Raji (cell line): ENCODE results near the gene KCNMA1.

Experiments
- POLR2A ChIP-seq: IDR thresholded peaks from 2 replicates; pipeline ENCODE4 v1.6.1; 2011; ENCODE audit warnings: low read depth, low read length, control low read depth; ENCODE audit not compliant: insufficient read depth

Gene KCNMA1

DNA sequence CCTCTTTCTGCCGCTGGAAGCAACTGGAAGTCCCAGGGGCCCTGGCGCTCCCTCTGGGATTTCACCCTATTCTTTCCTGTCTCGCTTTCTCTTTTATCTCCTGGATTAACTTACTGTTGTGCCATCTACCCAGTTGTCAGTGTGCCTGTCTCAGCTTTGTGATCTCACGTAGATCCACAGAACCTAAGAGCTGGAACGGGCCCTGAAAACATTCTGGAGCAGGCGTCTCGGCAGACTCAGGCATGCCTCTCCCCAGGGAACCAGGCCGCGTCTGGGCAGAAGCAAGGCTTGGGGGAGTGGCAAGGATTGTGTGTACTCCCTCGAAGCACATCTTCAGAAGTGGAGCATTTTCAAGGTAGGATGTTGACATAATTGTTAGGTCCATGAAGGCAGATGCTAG lies 87.2 kb downstream of the KCNMA1 start:
- TF ChIP-seq POLR2A: no peak

DNA sequence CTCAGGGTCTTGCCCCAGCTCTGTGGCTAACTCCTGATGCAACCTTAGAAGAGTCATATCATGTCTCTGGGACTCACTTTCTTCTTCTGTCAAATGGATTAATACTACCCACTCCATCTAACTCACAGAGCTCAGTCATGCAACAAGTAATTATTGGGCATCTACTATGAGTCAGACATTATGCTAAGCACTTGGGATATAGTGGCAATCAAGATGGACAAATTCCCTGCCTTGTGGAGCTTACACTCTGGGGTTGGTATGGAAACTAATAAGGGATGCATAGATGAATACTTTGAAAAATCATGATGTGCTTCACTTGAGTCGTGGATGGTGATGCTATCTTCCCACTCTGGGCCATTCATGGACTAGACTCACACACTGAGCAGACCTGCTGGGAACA lies 88.9 kb downstream of the KCNMA1 start:
- no peak for TF ChIP-seq POLR2A

DNA sequence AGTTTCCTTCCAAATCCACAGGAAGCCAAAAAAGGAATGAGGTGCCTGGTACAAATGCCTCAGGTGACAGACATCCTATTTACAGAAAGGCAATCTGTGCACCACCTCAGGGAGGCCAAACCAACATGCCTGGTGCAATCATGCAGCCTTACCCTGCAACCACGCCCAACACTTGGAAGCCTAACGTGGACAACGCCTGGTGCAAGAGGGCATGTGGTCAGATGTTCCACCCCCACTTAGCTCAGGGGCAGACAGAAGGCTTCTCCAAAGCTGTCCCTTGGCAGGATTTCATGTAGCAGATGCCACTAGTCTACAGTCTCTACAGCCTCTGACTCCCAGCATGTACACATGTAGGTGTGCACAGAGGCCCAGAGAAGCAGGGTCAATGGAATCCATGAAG lies 89.5 kb downstream of the KCNMA1 start:
- TF ChIP-seq POLR2A: no peak

DNA sequence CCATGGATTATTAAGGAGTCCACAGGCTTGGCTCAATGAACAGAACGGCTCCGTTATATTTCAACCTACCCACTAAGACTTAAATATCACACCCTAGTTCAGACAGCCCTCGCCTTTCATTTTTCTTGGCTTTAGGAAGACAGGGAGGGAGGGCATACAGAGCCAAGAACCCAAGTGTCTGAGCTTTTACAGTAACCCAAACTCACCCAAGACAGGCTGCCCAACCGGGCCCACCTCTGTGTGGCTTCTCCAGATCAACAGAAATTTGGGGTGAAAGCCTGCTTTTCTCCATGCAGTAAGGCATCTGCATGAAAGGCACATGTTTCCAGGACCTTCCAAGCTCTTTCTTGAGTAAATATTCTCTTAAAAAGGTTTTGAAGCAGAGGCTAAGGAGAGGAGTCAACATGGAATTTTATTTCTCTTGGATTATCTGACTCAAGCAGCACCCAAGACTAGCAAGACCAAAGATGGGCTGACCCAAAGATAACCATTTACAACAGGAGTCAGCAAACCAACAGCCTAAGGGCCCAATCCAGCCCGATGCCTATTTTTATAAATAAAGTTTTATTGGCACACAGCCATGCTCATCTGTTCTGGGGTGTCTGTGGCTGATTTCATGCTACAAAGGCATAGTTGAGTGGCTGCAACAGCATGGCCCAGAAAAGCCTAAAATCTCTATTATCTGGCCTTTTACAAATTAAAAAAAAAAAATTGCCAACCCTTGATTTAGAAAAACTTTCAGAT lies 90.1 kb downstream of the KCNMA1 start:
- no peak for TF ChIP-seq POLR2A

DNA sequence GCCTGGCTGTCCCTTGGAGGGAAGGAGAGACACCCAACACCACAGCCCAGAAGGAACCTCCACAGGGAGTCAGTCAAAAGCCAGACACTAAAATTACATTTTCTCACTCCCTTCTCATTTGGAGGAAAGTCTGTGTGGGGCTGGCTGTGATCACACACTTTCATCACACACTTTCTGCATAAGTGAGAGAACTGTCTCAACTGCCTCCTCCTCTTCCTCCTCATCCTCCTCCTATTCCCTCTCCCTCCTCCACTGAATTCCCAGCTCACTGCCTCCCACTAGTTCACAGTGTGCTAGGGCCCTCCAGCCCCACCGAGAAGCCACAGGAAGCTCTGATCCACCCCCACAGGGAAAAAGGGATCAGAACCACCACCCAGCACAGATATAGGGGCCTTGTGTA lies 91.6 kb downstream of the KCNMA1 start:
- TF ChIP-seq POLR2A: no peak

DNA sequence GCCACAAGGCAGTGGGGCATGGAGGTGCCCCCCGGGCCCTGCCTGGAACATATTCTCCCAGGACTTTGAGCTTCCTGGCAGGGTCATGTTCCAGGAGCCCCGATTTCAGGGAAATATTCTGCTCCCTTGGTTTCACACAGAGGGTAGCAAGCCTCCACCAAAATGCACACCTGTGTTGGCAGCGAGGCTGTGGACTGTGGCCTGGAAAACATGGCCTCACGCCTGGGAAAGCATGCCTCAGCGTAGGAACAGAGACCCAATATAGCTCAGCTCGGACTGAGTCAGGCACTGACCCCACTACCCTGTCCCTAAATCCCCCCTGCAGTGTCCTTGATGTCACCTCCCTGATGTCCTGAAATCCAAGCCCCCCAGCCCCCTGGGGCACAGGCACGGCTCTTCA lies 92.0 kb downstream of the KCNMA1 start:
- no peak for TF ChIP-seq POLR2A

DNA sequence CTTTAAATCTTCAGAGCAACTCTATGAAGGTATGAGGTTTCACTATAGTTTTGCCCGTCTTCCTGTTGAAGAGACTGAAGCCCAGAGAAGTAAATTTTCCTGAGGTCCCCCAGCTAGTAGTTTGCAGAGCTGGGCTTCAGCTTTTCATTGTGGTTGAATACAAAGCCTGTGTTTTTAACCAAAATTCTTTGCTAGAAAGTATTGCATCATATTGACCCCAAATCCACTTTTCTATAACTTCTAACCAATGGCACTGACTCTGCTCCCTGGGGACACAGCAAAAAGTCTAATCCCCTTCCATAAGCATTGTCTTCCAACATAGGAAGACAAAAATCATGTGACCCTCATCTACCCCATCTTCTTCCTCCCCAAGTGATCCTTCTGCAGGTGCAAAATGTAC lies 93.0 kb downstream of the KCNMA1 start:
- TF ChIP-seq POLR2A: no peak

DNA sequence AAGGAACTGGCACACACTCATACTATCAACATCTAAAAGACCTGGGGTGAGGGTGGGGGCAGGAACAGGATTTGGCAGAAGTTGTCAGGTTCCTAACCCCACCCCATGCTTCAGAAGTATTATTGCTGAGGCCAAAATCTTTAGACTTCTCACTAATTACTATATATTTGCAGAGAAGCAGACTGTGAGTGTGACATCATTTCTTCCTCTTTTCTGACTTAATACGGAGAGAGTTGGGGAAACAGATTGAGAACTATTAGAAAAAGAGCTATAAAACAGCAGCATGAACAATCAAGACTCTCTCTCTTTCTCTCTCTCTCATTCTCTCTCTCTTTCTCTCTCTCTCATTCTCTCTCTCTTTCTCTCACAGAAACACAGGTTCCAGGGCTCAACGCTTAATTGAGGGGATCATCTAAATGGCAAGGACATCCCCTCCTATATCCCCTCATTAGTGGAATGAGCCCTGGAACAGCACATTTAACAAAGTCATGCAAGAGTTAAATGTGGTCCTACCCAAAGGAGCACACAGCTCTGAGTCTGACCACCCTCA lies 94.8 kb downstream of the KCNMA1 start:
- TF ChIP-seq POLR2A: no peak

DNA sequence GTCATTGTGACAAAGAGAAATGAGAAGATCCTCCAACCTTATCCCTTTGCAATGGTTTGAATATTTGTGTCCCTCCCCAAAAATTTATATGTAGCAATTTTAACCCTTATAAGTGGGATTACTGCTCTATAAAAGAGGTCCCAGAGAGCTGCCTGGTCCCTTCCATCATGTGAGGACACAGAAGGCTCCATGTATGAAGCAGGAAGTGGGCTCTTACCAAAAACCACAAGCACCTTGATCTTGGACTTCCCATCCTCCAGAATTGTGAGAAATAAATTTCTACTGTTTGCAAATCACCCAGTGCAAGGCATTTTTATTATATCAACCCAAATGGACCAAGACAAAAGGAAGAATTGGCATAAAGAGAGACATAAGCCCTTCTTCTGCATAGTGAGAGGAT lies 95.7 kb downstream of the KCNMA1 start:
- TF ChIP-seq POLR2A: no peak

DNA sequence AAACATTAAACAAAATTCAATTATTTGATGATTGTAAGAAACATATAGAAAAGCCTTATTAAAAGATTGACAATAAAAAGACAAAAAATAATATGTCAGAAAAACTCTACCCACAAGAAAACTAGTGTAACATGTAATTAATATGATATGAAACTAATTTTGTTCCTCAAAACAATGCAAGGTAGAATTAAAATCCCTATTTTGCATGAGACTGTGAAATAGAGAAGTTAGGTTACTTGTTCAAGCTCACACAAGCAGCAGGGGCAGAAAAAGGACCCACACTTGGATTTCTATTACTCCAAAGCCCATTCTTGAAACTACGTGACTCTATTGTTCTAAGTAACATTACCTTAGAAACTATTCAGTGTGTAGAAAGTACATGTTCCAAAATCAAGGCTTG lies 96.4 kb downstream of the KCNMA1 start:
- no peak for TF ChIP-seq POLR2A

DNA sequence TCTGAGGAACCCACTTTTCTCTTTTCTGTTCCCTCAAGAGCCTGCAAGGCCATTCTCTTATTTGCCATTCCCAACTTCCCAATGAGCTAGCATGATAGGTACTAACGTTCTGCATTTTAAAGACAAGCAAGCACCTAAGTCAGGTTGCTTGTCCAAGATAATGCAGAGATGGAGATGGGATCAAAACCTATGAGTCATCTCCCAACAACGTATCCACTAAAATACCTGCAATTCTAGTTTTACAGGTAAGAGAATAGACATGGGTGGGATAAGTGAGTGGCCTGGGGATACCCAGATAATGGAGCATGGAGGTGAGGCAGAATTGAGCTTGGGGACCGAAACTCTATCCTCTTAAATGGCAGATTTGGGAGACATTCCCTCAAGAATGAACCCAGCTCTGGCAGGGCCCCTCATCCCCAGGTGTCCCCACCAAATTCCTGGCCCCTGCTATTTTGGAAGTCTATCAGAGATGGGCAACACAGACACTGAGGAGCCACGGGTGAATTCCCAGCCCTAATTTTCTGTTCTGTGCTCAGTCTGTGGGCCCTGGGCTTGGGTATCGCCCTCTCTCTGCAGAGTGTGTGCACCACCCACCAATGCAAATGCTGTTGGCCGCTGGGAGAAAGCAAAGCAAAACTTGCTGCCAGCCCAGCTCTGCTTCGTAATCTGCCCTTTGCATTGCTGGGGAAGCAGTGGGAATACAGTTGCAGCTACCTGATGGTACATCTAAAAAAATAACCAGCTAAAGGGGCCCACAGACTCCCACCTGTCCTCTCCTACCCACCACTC lies 98.3 kb downstream of the KCNMA1 start:
- no peak for TF ChIP-seq POLR2A

DNA sequence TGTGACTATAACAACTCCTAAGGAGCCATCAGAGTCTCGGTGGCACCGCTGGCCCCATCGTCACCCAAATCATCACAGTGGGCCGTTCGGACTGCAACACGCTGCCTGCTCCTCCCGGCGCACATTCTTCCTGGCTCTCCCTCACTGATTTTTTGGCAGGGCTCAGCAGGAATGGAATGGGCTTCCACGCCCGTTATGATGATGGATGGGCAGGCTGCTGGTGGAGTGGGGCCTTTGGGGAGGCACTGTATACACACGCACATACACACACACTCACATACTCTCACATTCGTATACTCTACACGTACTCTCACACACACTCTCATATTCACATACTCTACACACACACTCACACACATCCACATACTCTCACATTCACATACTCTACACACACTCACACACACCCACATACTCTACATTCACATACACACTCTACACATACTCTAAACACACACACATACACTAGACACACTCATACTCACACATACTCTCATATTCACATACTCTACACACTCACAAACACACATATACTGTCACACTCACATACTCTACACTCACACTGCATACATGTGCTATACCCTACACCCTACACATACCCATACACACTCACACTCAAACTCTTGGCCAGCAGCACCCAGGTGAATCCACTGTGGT lies 99.8 kb downstream of the KCNMA1 start:
- TF ChIP-seq POLR2A: no peak

DNA sequence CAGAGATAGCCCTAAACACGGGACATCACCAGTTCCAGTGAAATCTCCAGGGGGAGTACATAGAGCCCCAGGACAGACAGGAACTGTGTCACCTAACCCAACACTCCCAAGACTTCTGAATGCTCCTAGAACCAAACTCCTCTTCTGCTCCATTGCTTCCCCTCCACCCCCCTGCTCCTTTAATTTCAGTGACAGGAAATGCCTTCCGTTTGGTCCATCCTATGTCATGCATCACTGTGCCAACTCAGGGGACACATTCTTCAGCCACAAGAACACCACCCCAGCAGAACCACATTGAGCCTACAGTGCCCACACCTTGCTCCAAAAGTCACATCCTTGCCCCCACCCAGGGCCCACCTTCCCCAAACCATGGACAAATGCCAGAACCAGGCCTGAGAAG lies 100.5 kb downstream of the KCNMA1 start:
- TF ChIP-seq POLR2A: no peak

DNA sequence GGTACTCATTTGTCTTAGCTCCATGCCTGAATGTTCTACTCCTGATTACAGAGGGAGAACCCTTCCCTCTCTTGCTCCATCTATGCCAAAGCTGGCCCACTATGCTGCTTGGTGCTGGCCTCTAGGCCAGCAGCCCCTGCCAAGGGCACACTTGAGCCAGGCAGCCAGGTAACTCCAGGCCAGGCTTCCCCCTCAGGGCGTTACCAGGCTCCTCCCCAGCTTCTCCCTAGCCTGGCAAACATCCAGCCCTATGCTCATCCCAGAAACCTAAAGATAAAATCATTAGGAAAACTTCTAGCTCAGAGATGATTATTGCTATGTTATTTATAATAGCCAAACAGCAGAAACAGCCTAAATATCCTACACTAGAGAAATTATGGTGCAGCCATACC lies 103.7 kb downstream of the KCNMA1 start:
- no peak for TF ChIP-seq POLR2A

DNA sequence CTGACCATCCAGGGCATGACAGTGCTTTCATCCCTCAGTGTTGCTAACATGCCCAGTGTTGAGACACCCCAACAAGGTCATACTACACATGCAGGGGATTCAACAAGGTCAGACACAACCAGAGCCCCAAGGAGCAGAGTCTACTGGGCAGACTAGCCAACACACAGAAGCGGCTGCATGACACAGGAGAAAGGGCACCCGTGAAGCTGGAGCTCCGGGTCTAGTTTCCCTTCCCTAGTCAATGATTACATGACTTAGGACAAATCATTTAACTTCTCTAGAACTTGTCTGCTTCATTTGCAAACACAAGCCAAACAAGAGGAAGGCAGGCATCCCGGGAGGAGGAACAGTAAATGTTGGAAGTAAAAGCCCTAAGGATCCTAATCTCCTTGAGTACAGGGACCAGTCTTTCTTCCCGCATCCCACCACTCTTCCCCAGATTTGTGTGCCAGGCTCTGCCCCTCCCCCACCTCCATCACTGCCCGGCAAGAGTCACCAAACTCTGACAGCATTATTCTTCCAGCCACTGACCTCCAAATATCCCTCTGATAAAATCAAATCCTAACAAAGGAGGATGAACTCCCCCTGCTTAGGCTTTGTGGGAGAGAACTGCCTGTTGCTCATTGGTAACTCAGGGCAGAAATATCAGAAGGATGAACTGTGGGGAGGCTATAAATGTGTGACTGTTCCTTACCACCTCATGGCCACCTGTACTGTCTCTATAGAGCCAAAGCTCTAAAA lies 104.3 kb downstream of the KCNMA1 start:
- no peak for TF ChIP-seq POLR2A
